ENCODE data around the gene PIK3R6.

GRCh38 chr17:8875957-8876356 is 8.5 kb upstream of the PIK3R6 start:
- TF ChIP-seq BHLHE40 (IDR thresholded peaks at IDR 0.05; ENCODE audit: borderline replicate concordance) (no peak), SP1 (IDR thresholded peaks at IDR 0.05) (no peak), TARDBP (IDR thresholded peaks at IDR 0.05) (no peak), ZNF384 (IDR thresholded peaks at IDR 0.05) (no peak), NFRKB (IDR thresholded peaks at IDR 0.05) (no peak), FOXM1 (IDR thresholded peaks at IDR 0.05; ENCODE audit: borderline replicate concordance) (no peak), ELF4 (IDR thresholded peaks at IDR 0.05) (no peak), FOXA1 (IDR thresholded peaks at IDR 0.05) (no peak), L3MBTL2 (conservative IDR thresholded peaks at IDR 0.05) (no peak), FOXK2 (IDR thresholded peaks at IDR 0.05) (no peak), HDGF (IDR thresholded peaks at IDR 0.05; ENCODE audit: borderline replicate concordance) (no peak), SUZ12 (IDR thresholded peaks at IDR 0.05) (no peak), ARNT (IDR thresholded peaks at IDR 0.05) (no peak), PKNOX1 (IDR thresholded peaks at IDR 0.05) (no peak)

Measured in HEK293T (cell line).